ENCODE measurements around the gene DPPA5.
"Not testable (repeated sequence)": the region's sequence is repeated elsewhere in the genome, so short reads cannot be mapped to it uniquely, and the experiment has no call there.

The DPPA5 gene

GRCh38 chr6:73363537-73363875 is 9.4 kb upstream of the DPPA5 start:
- DNase-seq: no peak

- no peak for DNase-seq
Measured at GRCh38 chr6:73362869-73363536, 8.9 kb upstream of the DPPA5 start.

GRCh38 chr6:73362358-73362757 is 8.3 kb upstream of the DPPA5 start, which contains the start of gene KHDC3L:
TSS of gene KHDC3L (plus strand) at chr6:73362658. CDS start at chr6:73362730, 72 bp downstream.
- DNase-seq: no peak

GRCh38 chr6:73349311-73349710 is 4.8 kb downstream of the DPPA5 start:
- DNase-seq: no peak

- DNase-seq: no peak
Measured at GRCh38 chr6:73348550-73349204, 5.4 kb downstream of the DPPA5 start.

- DNase-seq: no peak
Measured at GRCh38 chr6:73343164-73343563, 10.9 kb downstream of the DPPA5 start.

- no peak for DNase-seq
Measured at GRCh38 chr6:73342174-73342573, 11.9 kb downstream of the DPPA5 start.

GRCh38 chr6:73341335-73341734 is 12.7 kb downstream of the DPPA5 start:
- no peak for DNase-seq

GRCh38 chr6:73340048-73340447 is 14.0 kb downstream of the DPPA5 start:
- no peak for DNase-seq

GRCh38 chr6:73339340-73339739 is 14.7 kb downstream of the DPPA5 start:
- DNase-seq: no peak

GRCh38 chr6:73329201-73329600 is 24.9 kb downstream of the DPPA5 start:
- DNase-seq: peak; percentile 57

GRCh38 chr6:73328790-73329189 is 25.3 kb downstream of the DPPA5 start:
- no peak for DNase-seq

GRCh38 chr6:73325656-73326055 is 28.4 kb downstream of the DPPA5 start:
- DNase-seq: no peak

GRCh38 chr6:73323323-73323722 is 30.8 kb downstream of the DPPA5 start:
- DNase-seq: no peak

- DNase-seq: no peak
Measured at GRCh38 chr6:73314577-73315492, 39.2 kb downstream of the DPPA5 start.

GRCh38 chr6:73310503-73310845 is 43.6 kb downstream of the DPPA5 start:
- not testable (repeated sequence) for DNase-seq

- DNase-seq: peak; percentile 81
Measured at GRCh38 chr6:73309785-73310502, 44.1 kb downstream of the DPPA5 start.

GRCh38 chr6:73309535-73309784 is 44.6 kb downstream of the DPPA5 start:
- DNase-seq: peak; percentile 46

- DNase-seq: no peak
Measured at GRCh38 chr6:73308712-73309534, 45.2 kb downstream of the DPPA5 start.

- not testable (repeated sequence) for DNase-seq
Measured at GRCh38 chr6:73303773-73304172, 50.3 kb downstream of the DPPA5 start.

Measured in activated CD4-positive, alpha-beta T cell treated with anti-CD3 and anti-CD28 coated beads, Interleukin-2, Interleukin-6, amounts not matched to agents 100 ng/mL and 50 ng/mL, durations not matched to agents 16 hours and 8 hours (primary cell).